Adrenal gland (tissue), 12 donors: ENCODE results near the gene WDFY4. TPM values are rescaled to one million over a fixed set of nuclear protein-coding genes. Genes with fewer than 3 reads are reported as not detected.

Source experiments
- DNase-seq, 7 donors: peaks; one replicate each; pipeline ENCODE4 v3.0.0-alpha.2; 2019 to 2020
- H3K27ac ChIP-seq, 5 donors: fragments of 200-600 bp; sonication (generic) in 4 of 5; 1 replicate in 3 of 5; 2 replicates in 2 of 5; pipeline versions ENCODE4 v1.5.1 to v1.8.0; 2016 to 2020; ENCODE audit warnings: mild to moderate bottlenecking in 1 of 5
- H3K27me3 ChIP-seq: fragments of 200-600 bp; 2 replicates; pipeline ENCODE4 v1.8.0; 2021
- H3K36me3 ChIP-seq, 2 donors: fragments of 200-600 bp; replicated peaks in 1 of 2; 1 replicate in 1 of 2; 2 replicates in 1 of 2; pipeline versions ENCODE4 v1.5.1 to v1.8.0; 2018 to 2022
- H3K4me1 ChIP-seq, 2 donors: fragments of 200-600 bp; replicated peaks in 1 of 2; 1 replicate in 1 of 2; 2 replicates in 1 of 2; pipeline versions ENCODE4 v1.5.1 to v1.8.0; 2018 to 2021
- H3K4me3 ChIP-seq, 4 donors: fragments of 200-600 bp; sonication (generic) in 3 of 4; one replicate each; pipeline ENCODE4 v1.5.1; 2016 to 2018
- H3K9me3 ChIP-seq, 3 donors: fragments of 200-600 bp; sonication (generic) in 1 of 3; replicated peaks in 1 of 3; 1 replicate in 2 of 3; 2 replicates in 1 of 3; pipeline versions ENCODE4 v1.5.1 to v1.8.0; 2016 to 2021
- CTCF ChIP-seq, 6 experiments: fragments of 450-650 bp in 4 of 6; fragments of 200-600 bp in 2 of 6; sonication (generic) in 1 of 6; IDR thresholded peaks; 1 replicate in 5 of 6; 2 replicates in 1 of 6; pipeline versions ENCODE4 v1.5.1 to v1.8.0; 2016 to 2021; ENCODE audit warnings: antibody characterized with exemption in 6 of 6, mild to moderate bottlenecking in 2 of 6, moderate library complexity in 1 of 6
- POLR2A ChIP-seq, 2 donors: fragments of 450-650 bp; IDR thresholded peaks; one replicate each; pipeline ENCODE4 v1.6.1; 2017; ENCODE audit warnings: antibody characterized with exemption in 2 of 2, mild to moderate bottlenecking in 2 of 2, moderate library complexity in 1 of 2
- WGBS, 4 donors: extraction: QIAGEN DNeasy Blood & Tissue Kit in 2 of 4; methylation state at CpG; one replicate each; pipeline versions ENCODE4 v1.1.5 to v1.1.7; 2013 to 2017; 5-methylcytosine and 5-hydroxymethylcytosine counted together
- intact Hi-C, 2 donors: fragments of 100-400 bp; cut with DNase I; formaldehyde crosslinking; loops; one replicate each; pipeline versions ENCODE4 v1.14.1 to v1.15.0; 2022 to 2023
- polyA plus RNA-seq, 3 donors: library from polyadenylated mRNA; stranded (reverse); fragments of 200-250 nt in 2 of 3; fragments of 350-450 nt in 1 of 3; fragmentation: Illumina TruSeq in 1 of 3; extraction: RNeasy Lipid Tissue Mini Kit (QIAGEN cat#74804) in 1 of 3; gene quantifications; one replicate each; pipeline ENCODE4 v1.2.3, GENCODE V29; 2013 to 2014
- total RNA-seq, 9 donors: library from RNA; depleted of rRNA in 4 of 9; stranded (reverse); fragments of >200 nt in 4 of 9; fragments of 120-200 nt in 1 of 9; fragmentation: NEBNext Ultra II Directional in 1 of 9; extraction: Animal tissue kit (Norgen Biotek cat#: 25700) in 1 of 9; gene quantifications; one replicate each; pipeline versions ENCODE4 v1.1.0 to v1.2.4, GENCODE V29; 2013 to 2023
- donor health status: healthy with polysubstance abuse.
- donor health status: Bipolar disorder and iron deficiency.
- donor health status: DM: yes; HTN: yes; CAD: no.
- donor health status: DM: no; HTN: no; CAD: no.
- donor health status: DM: no; HTN: no; CAD: no.
- donor health status: DM: yes; HTN: yes; CAD: no.

Gene WDFY4
- total and polyA plus RNA-seq, 12 donors = 0.61 to 9.9 (median 5.7) TPM

- H3K9me3 ChIP-seq = no peaks in the 10 kb centered on the region
- no peak overlapping the region for H3K4me3 ChIP-seq
- no peak for TF ChIP-seq CTCF (IDR thresholded peaks at IDR 0.05)
- TF ChIP-seq POLR2A (IDR thresholded peaks at IDR 0.05) = no peak
- H3K27ac ChIP-seq = no peak overlapping the region
- no peaks in the 10 kb centered on the region for H3K27me3 ChIP-seq
- 70 to 77% (median 72%) methylated on average over 11 of the region's 11 CpGs for WGBS, 4 donors
- H3K4me1 ChIP-seq = no peaks in the 10 kb centered on the region
- intact Hi-C loops = no loop called here
- no peak for DNase-seq
- no peaks in the 10 kb centered on the region for H3K36me3 ChIP-seq
Observed at GRCh38 chr10:48740015-48740707, 55.5 kb downstream of the WDFY4 start.

GRCh38 chr10:48740988-48741387 is 56.3 kb downstream of the WDFY4 start:
- no peak overlapping the region for H3K4me3 ChIP-seq
- no peaks in the 10 kb centered on the region for H3K36me3 ChIP-seq
- no peak for TF ChIP-seq CTCF (IDR thresholded peaks at IDR 0.05)
- no peak for TF ChIP-seq POLR2A (IDR thresholded peaks at IDR 0.05)
- 68 to 89% (median 78%) methylated on average over 2 of the region's 2 CpGs for WGBS, 4 donors
- DNase-seq = no peak
- no peaks in the 10 kb centered on the region for H3K4me1 ChIP-seq
- no peak overlapping the region for H3K27ac ChIP-seq
- intact Hi-C loops = no loop called here
- no peaks in the 10 kb centered on the region for H3K27me3 ChIP-seq
- no peaks in the 10 kb centered on the region for H3K9me3 ChIP-seq

- DNase-seq = peak in 2 of 7 donors; percentile 3 to 30
- H3K4me3 ChIP-seq = no peak overlapping the region
- no peaks in the 10 kb centered on the region for H3K36me3 ChIP-seq
- no peak overlapping the region for H3K27ac ChIP-seq
- H3K4me1 ChIP-seq = no peaks in the 10 kb centered on the region
- WGBS, 4 donors = 79 to 87% (median 85%) methylated on average over 6 to 18 of the region's 18 CpGs
- no peaks in the 10 kb centered on the region for H3K27me3 ChIP-seq
- no peak for TF ChIP-seq POLR2A (IDR thresholded peaks at IDR 0.05)
- TF ChIP-seq CTCF (IDR thresholded peaks at IDR 0.05) = no peak
- peaks cover 0 to 14% (median 0%) of the 10 kb centered on the region in 3 donors for H3K9me3 ChIP-seq
- intact Hi-C loops = no loop called here
Observed at GRCh38 chr10:48742891-48743860, 58.5 kb downstream of the WDFY4 start.

GRCh38 chr10:48744587-48744986 is 59.9 kb downstream of the WDFY4 start:
- no peaks in the 10 kb centered on the region for H3K36me3 ChIP-seq
- no peak overlapping the region for H3K4me3 ChIP-seq
- DNase-seq = no peak
- intact Hi-C loops = no loop called here
- H3K4me1 ChIP-seq = no peaks in the 10 kb centered on the region
- no peaks in the 10 kb centered on the region for H3K27me3 ChIP-seq
- 86 to 90% (median 88%) methylated on average over 6 of the region's 6 CpGs for WGBS, 4 donors
- TF ChIP-seq CTCF (IDR thresholded peaks at IDR 0.05) (no peak), POLR2A (IDR thresholded peaks at IDR 0.05) (no peak)
- H3K27ac ChIP-seq = no peak overlapping the region
- H3K9me3 ChIP-seq = peaks cover 0 to 14% (median 0%) of the 10 kb centered on the region in 3 donors
